ENCODE data around the gene JSRP1.

DNA sequence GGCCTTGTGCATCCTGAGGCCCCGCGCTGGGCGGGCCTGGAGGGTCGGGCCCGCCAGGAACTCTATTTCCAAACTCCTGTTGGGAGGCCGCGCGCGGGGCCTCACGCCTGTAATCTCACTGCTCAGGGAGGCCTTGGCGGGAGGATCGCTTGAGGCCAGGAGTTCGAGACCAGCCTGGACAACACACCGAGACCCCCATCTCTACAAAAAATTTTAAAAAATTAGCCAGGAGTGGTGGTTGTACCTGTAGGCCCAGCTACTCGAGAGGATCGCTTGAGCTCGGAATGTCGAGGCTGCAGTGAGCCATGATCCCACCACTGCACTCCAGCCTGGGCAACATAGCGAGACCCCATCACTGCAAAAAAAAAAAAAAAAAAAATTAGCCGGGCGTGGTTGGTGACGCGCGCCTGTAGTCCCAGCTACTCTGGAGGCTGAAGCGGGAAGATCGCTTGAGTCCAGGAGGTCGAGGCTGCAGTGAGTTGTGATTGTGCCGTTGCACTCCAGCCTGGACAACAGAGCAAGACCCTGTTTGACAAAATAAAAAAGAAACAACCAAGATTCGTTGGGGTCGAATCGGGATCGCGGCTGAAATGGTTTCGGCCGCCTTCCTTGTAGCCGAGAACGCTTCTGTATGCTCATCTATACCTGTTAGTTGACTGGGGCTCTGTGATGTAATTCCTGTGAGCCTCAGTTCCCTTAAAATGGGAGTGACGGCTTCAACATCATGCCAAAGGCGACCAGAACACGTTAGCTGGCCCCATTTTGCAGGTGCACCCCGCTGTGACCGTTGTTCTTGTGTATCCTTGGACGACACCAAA lies 19.0 kb downstream of the JSRP1 start:
- no peak for TF ChIP-seq CEBPB (IDR thresholded peaks at IDR 0.05)
- no peak for TF ChIP-seq FOXM1 (IDR thresholded peaks at IDR 0.05; ENCODE audit: borderline replicate concordance, low read depth)
- TF ChIP-seq, protein P1, sequence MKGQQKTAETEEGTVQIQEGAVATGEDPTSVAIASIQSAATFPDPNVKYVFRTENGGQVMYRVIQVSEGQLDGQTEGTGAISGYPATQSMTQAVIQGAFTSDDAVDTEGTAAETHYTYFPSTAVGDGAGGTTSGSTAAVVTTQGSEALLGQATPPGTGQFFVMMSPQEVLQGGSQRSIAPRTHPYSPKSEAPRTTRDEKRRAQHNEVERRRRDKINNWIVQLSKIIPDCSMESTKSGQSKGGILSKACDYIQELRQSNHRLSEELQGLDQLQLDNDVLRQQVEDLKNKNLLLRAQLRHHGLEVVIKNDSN (IDR thresholded peaks at IDR 0.05): no peak
- TF ChIP-seq RAD21 (IDR thresholded peaks at IDR 0.05; ENCODE audit: low read depth): no peak
- TF ChIP-seq EGR1 (IDR thresholded peaks at IDR 0.05): no peak

Measured in Ishikawa (cell line).